Suprapubic skin (tissue), 4 donors: ENCODE measurements around the gene FLRT2.

Experiments
- CTCF ChIP-seq, 2 donors: fragments of 200-600 bp in 1 of 2; fragments of 450-650 bp in 1 of 2; sonication (generic) in 1 of 2; IDR thresholded peaks; one replicate each; pipeline ENCODE4 v1.5.1; 2016 to 2019; ENCODE audit warnings: antibody characterized with exemption in 2 of 2, mild to moderate bottlenecking in 1 of 2, moderate library complexity in 1 of 2
- POLR2A ChIP-seq, 2 donors: fragments of 450-650 bp; IDR thresholded peaks; one replicate each; pipeline ENCODE4 v1.6.1; 2017; ENCODE audit warnings: antibody characterized with exemption in 2 of 2, mild to moderate bottlenecking in 2 of 2, moderate library complexity in 2 of 2
- POLR2AphosphoS5 ChIP-seq, 3 donors: sonication (generic); formaldehyde crosslinking; IDR thresholded peaks; one replicate each; pipeline ENCODE4 v1.6.1; 2017; ENCODE audit warnings: antibody characterized with exemption in 3 of 3

GRCh38 chr14:85653029-85653428 lies 123.1 kb downstream of the FLRT2 start:
- TF ChIP-seq CTCF (IDR thresholded peaks at IDR 0.05) (no peak), POLR2A (IDR thresholded peaks at IDR 0.05) (no peak), POLR2AphosphoS5 (IDR thresholded peaks at IDR 0.05) (no peak)
